Left forelimb (tissue), 1 donor: ENCODE data around the gene GK.
"Not testable (repeated sequence)": the region's sequence is repeated elsewhere in the genome, so short reads cannot be mapped to it uniquely, and the experiment has no call there.

ENCODE experiments used
- DNase-seq: peaks from one replicate; pipeline ENCODE4 v3.0.0-alpha.2; 2018; ENCODE audit warnings: low spot score

GK gene

DNA sequence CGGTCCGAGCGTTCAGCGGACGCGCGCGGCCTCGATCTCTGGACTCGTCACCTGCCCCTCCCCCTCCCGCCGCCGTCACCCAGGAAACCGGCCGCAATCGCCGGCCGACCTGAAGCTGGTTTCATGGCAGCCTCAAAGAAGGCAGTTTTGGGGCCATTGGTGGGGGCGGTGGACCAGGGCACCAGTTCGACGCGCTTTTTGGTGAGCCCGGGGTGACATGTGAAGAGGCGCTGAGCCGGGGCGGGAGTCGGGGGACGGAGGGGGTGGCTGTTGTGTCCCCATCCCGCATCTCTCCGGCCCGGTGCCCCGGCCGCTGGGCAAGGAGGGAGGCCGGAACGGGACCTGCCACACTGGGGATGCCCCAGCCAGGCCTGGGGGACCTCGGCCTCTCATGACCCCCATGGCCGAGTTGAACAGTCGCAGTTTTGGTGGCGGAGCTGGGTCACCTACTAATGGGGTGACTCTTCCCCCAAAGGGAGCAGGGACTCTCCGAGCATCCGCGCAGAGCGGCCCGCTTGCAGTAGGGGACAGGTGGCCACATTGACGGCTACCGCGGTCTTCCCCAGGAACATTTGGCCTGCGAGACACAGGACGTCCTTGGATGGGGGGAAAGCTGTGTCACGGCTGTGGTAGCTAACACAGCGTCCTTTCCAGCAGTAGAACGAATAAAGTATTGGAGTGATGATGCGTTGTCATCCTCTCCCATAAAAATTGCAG, at the start of gene GK:
Gene GK, plus strand, starts transcription at position 9 of the 717 bp plus-strand sequence. Its CDS starts 115 bp downstream, at position 124.
- DNase-seq: peak; percentile 69

DNA sequence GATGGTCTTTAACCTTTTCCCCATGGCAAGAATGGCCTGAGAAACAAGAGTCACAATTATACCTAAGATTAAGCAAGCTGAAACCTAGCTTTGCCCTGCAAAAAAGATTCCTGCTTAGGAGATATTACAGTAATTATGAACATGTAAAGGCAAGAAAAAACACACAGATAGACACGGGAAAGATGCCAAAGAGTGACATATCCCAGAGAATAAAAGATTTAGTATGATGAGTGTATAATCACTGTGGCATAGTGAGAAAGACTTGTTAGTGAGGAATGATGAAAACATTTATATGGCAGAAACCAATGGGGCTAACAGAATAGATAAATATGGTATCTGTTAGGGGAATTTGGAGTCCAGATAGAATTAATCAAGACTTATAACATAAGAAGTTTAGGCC, 46.1 kb upstream of the GK start:
- no peak for DNase-seq

DNA sequence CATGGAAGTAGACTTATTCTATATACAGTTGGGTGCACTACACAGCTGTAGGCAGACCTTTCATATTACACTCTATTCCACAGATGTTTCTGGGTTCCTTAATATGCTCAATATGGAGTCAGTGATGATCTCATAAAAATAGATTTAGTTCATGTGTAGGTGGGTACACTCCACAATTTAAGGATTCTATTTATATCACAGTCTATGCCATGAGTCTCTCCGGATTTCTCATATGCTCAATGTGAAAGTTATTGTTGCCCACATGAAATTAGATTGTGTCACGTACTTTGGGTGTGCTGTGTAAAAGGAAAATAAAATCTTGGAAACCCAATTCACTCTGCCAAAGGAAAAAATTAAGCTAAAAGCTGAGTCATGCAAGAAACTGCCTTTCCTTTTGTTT, 43.2 kb upstream of the GK start:
- no peak for DNase-seq

DNA sequence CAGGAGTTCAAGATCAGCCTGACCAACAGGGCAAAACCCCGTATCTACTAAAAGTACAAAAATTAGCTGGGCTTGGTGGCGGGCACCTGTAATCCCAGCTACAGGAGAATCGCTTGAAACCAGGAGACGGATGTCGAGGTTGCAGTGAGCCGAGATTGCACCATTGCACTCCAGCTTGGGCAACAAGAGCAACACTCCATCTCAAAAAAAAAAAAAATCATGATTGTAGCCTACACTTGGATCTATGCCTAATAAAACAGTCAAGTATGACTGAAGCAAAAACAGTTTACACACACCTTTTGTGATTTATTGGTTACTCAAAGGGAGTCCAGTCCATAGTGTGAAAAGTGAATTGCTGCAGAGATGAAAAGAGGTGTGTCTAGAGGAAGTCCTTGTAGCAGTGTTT, 41.0 kb upstream of the GK start:
- DNase-seq: no peak

DNA sequence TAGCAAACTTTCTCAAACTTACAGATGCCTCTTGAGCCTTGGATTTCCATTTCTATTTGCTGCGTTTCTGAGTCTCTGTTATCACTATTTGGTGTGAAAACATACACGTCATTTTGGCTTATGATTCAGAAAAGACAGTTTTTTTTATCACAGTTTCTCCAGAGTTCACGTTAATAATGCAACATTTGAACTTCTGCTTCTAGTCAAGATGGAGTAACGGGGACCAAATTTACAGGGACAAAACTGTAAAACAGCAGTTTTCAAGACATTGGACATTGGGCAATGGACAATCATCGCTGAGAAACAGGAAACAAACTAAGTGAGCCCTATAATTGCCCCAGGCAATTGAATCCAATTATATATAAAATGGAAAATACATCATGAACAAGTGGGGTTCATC, 39.5 kb upstream of the GK start:
- DNase-seq: no peak

DNA sequence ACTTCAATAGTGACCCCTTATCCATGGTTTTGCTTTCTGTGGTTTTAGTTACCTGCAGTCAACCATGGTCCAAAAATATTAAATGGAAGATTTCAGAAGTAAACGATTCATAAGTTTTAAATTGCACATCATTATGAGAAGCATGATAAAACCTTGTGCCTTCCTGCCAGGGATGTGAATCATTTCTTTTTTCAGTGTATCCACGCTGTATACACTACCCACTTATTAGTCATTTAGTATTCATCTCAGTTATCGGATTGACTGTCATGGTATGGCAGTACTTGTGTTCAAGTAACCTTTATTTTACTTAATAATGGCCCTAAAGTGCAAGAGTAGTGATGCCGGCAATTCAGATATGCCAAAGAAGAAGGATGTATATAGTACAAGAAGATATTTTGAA, 38.0 kb upstream of the GK start:
- no peak for DNase-seq

DNA sequence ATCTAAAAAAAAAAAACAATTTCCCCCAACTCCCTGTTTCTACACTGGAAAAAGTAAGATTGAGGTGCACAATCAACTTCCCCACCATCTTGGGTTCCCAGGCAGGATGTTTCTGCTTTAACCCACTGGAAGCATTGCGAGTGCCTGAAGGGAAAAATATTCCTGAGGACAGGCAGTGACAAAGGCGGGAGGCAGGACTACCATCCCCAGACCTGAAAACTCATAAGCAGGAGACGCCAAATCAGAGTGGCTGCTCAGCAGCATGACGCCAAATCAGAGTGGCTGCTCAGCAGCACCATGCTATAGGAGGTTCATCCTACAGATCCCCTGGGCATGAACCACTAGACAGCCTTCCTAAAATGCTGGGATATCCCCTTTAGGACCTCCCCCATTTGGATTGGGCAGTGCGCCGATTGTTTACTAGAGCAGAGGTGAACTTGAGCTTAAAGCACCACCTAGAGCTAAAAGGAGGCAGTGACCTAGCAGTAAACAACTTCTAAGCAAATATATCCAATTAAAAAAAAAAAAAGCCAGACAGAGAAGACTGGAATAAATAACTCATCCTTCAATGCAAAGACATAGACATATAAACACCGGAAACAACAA, 35.0 kb upstream of the GK start:
- no peak for DNase-seq

DNA sequence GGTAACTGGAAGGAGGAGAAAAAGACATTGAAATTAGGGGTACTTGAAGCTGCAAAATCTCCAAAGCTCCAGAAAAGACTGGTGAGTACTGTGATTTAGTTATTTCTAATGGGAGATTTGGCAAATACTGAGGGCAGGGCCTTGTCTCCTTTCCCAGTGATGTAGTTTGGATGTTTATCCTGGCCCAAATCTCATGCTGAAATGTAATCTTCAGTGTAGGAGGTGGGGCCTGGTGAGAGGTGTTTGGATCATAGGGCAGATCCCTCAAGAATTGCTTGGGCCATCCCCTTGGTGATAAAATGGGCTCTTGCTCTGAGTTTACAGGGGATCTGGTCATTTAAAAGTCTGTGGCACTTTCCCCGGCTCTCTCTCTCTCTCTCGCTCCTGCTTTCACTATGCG, 33.1 kb upstream of the GK start:
- no peak for DNase-seq

DNA sequence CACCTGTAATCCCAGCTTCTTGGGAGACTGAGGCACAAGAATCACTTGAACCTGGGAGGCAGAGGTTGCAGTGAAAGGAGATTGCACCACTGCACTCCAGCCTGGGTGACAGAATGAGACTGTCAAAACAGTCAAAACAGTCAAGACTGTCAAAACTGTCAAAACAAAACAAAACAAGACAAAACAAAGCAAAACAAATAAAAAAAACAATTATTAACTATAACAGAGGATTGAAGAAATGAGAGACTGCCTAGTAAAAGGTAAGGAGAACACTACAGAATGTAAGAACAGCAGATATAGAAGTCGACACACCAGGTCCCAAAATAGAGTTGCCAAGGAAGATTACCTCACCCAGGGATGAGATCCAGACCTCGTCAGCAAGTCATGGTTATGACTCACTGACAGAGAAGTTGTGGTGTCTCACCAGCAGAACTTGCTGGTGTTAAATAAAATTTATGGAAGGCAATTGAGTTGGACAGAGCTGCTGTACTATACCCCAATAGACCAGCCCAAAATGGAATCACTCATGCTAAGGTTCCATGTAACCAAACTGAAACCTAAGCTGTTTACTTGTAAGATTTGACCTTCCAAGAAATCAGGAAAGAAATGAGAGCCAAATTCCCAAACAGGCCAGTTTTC, 32.1 kb upstream of the GK start:
- no peak for DNase-seq

DNA sequence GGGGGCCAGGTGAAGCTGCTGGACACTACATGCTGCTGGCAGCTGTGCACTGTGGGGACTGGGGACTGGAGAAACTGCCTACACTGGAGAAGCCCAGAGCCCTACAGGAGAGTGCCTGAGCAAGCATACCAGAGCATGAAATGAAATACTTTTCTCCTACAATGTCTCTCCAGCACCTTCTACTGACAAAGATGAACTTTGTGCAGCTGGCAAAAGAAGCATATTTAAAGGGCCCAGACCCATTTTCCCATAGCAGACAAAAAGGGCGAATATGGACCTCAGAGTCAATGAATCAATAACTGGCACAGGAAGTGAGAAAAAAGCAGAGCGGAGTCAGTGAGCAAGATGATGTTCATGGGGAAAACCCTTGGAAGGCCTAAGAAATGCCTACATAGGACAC, 30.9 kb upstream of the GK start:
- DNase-seq: no peak

DNA sequence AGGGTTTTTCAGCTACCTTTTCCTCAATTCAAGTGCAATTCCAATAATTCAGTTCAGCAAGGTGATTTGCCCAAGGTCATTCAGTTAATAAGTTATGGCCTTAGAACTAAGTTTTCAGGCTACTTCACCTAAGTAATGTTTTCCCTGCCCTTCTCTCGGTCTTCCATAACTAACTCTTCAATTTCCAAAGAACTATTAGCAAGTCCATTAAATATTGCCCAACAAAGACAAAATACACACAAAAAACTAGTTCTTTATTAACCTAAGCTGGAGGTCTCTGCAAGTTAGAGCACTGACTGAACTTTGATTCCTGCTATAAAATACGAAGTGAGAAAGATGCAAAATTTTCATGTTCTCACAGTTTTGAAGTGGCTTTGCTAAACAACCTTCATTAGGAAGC, 26.8 kb upstream of the GK start:
- no peak for DNase-seq

DNA sequence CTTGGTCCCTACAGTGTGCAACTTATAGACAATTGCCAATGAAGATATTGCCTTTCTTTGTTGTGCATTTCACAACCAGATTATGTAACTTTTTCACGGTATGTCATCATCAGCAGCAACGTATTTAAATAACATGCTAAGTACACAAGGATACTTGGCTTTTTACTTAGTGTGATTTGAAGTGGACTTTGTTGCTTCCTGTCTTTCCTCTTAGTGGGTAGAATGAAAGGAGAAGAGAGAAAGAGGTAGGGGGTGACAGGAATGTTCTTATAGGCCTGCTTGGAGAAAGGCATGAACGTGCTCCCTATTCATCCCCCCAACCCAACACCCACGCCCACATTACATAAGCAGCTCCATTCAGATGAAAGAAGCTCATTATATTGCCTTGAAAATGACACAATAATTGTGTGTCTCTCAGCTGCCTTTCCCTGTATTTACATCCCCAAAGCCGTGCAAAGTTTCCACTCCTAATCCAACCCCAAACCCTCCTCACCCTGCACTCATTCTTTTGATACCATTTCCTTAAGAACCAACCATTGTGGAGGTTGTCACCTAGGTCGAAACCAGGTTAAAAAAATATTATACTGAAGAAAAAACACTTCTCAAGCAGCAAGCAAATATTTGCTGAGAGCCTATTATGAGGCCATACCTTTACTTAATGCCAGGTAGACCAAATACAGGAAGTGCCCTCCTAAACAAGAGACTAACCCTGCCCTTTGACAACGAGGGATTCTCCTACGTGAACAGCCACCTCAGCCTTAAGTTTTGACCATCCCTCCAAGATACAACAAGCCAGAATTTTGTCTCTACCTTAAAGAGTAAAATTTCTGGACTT, 25.2 kb upstream of the GK start:
- no peak for DNase-seq

DNA sequence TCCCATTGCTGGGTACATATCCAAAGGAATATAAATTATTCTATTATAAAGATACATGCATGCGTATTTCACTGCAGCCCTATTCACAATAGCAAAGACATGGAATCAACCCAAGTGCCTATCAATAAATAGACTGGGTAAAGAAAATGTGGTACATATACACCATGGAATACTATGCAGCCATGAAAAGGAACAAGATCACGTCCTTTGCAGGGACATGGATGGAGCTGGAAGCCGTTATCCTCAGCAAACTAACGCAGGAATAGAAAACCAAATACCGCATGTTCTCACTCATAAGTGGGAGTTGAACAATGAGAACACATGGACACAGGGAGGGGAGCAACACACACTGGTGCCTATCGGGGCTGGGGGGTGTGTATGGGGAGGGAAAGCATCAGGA, 19.2 kb upstream of the GK start:
- DNase-seq: not testable (repeated sequence)

DNA sequence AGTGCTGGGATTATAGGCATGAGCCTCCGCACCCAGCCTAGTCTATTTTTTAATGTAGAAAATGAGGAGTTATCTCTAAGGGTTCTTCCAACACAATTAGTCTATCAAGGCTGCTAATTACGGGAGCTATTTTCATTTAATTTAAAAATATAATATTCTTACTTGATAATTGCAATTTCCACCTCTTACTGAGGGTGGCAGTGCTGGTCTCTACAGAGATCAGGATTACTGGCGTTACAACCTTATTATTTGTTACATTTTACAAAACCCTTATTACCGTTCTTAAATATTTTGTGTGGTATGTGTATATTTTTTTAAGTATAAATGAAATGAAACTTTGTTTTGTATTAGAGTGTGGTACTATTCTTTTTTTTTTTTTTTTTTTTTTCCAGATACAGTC, 17.6 kb upstream of the GK start:
- DNase-seq: no peak

DNA sequence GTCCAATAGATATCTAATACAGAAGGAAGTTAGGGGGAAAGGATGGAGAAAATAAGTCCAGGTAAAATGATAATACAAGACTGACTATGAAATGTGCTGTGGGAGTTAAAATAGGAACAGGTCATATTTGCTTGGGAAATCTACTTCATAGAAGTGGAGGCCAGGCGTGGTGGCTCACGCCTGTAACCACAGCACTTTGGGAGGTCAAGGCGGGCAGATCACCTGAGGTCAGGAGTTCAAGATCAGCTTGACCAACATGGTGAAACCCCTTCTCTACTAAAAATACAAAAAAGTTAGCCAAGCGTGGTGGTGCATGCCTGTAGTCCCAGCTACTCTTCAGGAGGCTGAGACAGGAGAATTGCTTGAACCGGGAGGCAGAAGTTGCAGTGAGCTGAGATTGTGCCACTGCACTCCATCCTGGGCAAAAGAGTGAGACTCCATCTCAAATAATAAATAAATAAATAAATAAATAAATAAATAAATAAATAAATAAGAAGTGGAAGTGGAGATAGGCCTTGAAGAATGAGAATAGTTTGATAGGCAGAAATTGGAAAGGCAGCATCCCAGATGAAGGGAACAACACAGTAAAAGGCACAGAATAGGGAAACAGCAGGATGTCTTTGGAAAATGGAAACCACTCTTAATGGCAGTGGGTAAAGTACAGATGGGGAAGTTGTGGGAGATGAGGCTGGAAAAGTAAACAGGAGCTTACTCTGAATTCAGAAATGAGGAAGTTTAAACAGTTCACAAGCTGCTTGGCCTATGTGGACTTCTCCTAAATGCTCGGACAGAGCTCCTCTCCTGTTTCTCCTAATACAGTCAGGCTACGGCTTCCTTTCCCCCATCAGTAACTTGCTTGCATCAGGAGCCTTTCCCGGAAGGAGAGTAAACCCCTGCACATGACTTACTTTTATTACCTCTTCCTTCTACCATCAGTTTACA, 15.1 kb upstream of the GK start:
- no peak for DNase-seq

DNA sequence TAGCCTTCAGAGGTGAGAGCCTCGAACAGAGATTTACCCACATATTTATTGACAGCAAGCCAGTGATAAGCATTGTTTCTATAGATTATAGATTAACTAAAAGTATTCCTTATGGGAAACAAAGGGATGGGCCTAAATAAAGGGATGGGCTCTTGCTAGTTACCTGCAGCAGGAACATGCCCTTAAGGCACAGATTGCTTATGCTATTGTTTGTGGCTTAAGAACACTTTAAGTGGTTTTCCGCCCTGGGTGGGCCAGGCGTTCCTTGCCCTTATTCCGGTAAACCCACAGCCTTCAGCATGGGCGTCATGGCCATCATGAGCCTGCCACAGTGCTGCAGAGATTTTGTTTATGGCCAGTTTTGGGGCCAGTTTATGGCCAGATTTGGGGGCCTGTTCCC, 13.5 kb upstream of the GK start:
- not testable (repeated sequence) for DNase-seq

DNA sequence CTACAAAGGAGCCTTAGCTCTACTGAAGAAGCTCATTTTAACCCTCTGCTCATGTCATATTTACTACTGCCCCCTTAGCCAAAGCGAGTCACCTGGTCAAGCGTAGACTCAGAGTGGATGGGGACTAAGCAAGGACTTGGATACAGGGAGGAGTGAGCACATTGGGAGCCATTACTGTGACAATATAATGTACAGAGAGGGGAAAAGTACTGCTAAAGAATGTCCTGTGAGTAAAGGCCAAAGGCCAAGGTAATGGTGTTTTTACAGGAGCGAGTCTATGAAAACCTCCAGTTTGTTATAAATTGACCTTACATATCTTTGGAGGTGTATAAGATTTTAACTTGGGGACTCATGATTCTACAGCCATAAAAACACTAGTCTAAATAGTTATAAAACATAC, 10.6 kb upstream of the GK start:
- DNase-seq: no peak

DNA sequence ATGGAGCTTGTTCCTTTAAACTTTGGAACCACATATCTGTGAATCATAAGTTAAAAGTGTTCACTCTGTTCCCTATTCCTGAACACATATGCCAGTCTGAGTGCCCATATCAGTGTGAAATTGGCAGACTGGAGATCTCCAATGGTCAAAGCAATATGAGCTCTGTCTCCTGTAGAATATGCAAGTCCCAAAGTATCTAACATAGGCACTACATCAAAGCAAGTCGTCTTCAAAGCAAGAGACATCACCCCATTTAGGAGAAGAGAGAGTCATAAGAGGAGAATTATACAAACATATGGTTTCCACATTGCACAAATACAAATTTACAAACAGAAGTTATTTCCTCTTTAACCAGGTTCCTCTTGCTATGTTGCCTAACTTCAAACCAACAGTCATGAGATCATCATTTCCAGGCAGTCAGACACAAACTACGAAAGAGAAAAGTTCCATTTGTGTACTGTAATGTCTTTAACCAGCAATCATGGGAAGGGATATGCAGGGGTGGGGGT, 9.9 kb upstream of the GK start:
- no peak for DNase-seq

DNA sequence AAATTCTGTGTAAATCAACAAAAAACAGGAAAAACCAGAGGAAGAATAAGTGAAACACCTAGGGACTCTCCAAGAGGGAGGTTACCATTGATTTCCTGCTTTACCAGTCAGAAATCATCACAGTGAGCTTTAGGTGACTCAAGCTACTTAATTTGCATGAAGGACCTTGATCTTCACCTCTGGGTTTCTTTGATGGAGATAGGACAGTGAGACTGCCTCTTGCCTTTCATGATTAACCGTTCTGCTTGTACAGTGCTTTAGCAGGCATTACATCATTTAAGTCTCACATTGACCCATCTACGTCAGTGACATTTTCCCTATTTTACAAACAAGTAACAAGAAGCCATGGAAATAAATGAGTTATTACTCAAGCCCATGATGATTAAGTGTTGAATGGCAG, 3.4 kb upstream of the GK start:
- DNase-seq: no peak

DNA sequence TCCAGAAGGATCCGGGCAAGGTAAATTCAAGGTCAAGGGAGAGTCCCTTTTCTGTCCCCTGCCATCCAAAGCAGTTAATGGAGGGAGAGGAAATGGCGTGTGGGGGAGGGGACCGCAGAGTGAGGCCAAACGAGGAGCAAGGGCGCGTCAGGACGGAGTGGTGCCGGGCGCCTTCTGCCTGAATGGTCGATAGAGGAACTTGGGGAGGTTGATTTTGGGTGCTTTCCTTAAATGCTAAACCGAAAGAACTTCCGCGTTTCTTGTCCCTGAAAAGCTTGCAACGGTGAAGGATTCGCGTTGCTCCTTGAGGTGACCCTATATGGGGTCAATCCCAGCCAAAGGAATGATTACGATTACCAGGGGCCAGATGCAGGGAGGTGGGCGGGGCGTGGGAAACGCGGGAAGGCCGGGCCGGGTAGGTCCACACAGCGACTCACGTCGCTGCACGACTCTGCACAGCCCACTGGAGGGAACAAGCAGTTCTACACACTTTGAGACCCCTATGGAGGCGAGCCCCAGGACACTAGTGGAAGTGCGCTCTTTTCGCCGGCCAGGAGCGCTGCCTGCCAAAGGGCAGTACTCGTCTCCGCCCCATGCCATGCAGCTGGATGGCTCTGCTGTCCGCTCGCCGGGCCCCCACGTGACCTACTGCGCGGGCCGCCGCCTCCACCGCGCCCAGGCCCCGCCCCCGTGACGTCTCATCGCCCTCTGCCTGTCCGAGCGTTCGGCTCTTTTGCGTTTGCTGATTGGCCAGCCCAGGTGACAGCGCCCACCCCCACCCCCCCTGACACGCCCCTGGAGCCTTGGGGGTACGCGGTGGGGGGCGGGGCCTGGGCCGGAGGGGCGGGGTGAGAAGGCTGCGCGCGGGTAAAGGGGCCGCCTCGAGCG, 452 bp upstream of the GK start:
- DNase-seq: peak; percentile 95
